ENCODE measurements around the gene ZNHIT2. TPM values are rescaled to one million over a fixed set of nuclear protein-coding genes. Genes with fewer than 3 reads are reported as not detected.

Gene ZNHIT2
- total RNA-seq, 2 donors from 2014 or later, result 18.7 to 33.9 TPM

GRCh38 chr11:65084598-65085375 is 32.7 kb downstream of the ZNHIT2 start:
- peaks cover 0 to 21% of the 10 kb centered on the region in 2 donors for H3K36me3 ChIP-seq (replicated peaks in 1 of 2; ENCODE audit: insufficient read depth in 1 of 2, low read depth in 2 of 2)
- peaks cover 17% of the 10 kb centered on the region for H3K4me1 ChIP-seq
- no peak for ATAC-seq
- H3K27me3 ChIP-seq, result no peaks in the 10 kb centered on the region
- H3K27ac ChIP-seq, result peak overlapping the region; percentile 73 to 91 (median 90)
- TF ChIP-seq CTCF (IDR thresholded peaks at IDR 0.05) (no peak), POLR2A (IDR thresholded peaks at IDR 0.05) (no peak)
- no peaks in the 10 kb centered on the region for H3K9me3 ChIP-seq
- peak overlapping the region; percentile 56 to 86 for H3K4me3 ChIP-seq
- WGBS, 2 donors, result 30 to 31% methylated on average over 12 to 23 of the region's 23 CpGs
- no peak for DNase-seq
- intact Hi-C loops (cut with DNase I), result no loop called here

- Histone ChIP-seq H3K27ac (peak within 1 kb of the TSS; percentile 73 to 91 (median 90)), H3K4me3 (peak within 1 kb of the TSS; percentile 56 to 86), H3K9me3 (no peaks in the 10 kb centered on the region), H3K4me1 (peaks cover 17% of the 10 kb centered on the region), H3K27me3 (no peaks in the 10 kb centered on the region), H3K36me3 (replicated peaks in 1 of 2; ENCODE audit: insufficient read depth in 1 of 2, low read depth in 2 of 2) (peaks cover 0 to 20% of the 10 kb centered on the region in 2 donors)
- WGBS, 2 donors, result 0 to 2% methylated on average over 18 to 78 of the region's 79 CpGs
- peak; percentile 99 for ATAC-seq
- DNase-seq, result peak; percentile 96 to 97 (median 96)
- intact Hi-C loops (cut with DNase I), result no loop called here
- TF ChIP-seq POLR2A (IDR thresholded peaks at IDR 0.05) (peak; percentile 44 to 83 (median 80)), CTCF (IDR thresholded peaks at IDR 0.05) (peak in 1 of 7 experiments; percentile 21)
Measured at GRCh38 chr11:65083834-65084597, 33.5 kb downstream of the ZNHIT2 start, which contains the start of the genes CDCA5 and ZFPL1. Gene CDCA5, minus strand, starts transcription at chr11:65084040. Its CDS starts 62 bp downstream, at chr11:65083978. Gene ZFPL1, plus strand, starts transcription at chr11:65084222. Its CDS starts 477 bp downstream, at chr11:65084699.

- ATAC-seq (no peak), DNase-seq (no peak)
- peak overlapping the region in 3 of 4 donors; percentile 88 to 91 (median 91) for H3K27ac ChIP-seq
- H3K27me3 ChIP-seq, result no peaks in the 10 kb centered on the region
- intact Hi-C loops (cut with DNase I), result no loop called here
- peak overlapping the region; percentile 56 to 86 for H3K4me3 ChIP-seq
- WGBS, 2 donors, result 3 to 4% methylated on average over 13 of the region's 13 CpGs
- TF ChIP-seq CTCF (IDR thresholded peaks at IDR 0.05), result no peak
- H3K9me3 ChIP-seq, result no peaks in the 10 kb centered on the region
- H3K4me1 ChIP-seq, result peaks cover 19% of the 10 kb centered on the region
- peaks cover 0 to 16% of the 10 kb centered on the region in 2 donors for H3K36me3 ChIP-seq (replicated peaks in 1 of 2; ENCODE audit: insufficient read depth in 1 of 2, low read depth in 2 of 2)
Measured at GRCh38 chr11:65083134-65083833, 34.2 kb downstream of the ZNHIT2 start.

GRCh38 chr11:65078786-65079342 is 38.6 kb downstream of the ZNHIT2 start:
- peaks cover 9% of the 10 kb centered on the region for H3K4me1 ChIP-seq
- TF ChIP-seq CTCF (IDR thresholded peaks at IDR 0.05), result no peak
- no peak for TF ChIP-seq POLR2A (IDR thresholded peaks at IDR 0.05)
- DNase-seq (no peak), ATAC-seq (no peak)
- no peak overlapping the region for H3K27ac ChIP-seq
- no peaks in the 10 kb centered on the region for H3K36me3 ChIP-seq (replicated peaks in 1 of 2; ENCODE audit: insufficient read depth in 1 of 2, low read depth in 2 of 2)
- H3K4me3 ChIP-seq, result no peak overlapping the region
- H3K27me3 ChIP-seq, result no peaks in the 10 kb centered on the region
- intact Hi-C loops (cut with DNase I), result no loop called here
- no peaks in the 10 kb centered on the region for H3K9me3 ChIP-seq
- WGBS, 2 donors, result 82 to 88% methylated on average over 9 of the region's 9 CpGs
